H9 (cell line): ENCODE results near the gene MAGED2. TPM values are rescaled to one million over a fixed set of nuclear protein-coding genes. Genes with fewer than 3 reads are reported as not detected.
A peak's percentile ranks its signal among the peaks of the same experiment; 100 is the strongest.

Experiments used
- DNase-seq: peaks from one replicate; pipeline ENCODE4 v3.0.0-alpha.2; 2017
- H2AFZ ChIP-seq: one replicate; pipeline ENCODE4 v1.6.1; 2013; ENCODE audit warnings: mild to moderate bottlenecking, low read length, control low read depth, moderate library complexity
- H2AK5ac ChIP-seq: 2 replicates; pipeline ENCODE4 v1.6.1; 2013; ENCODE audit warnings: low read length, control low read depth, mixed read lengths; ENCODE audit not compliant: insufficient read length
- H2BK120ac ChIP-seq: one replicate; pipeline ENCODE4 v1.6.1; 2013; ENCODE audit warnings: low read depth, mild to moderate bottlenecking, low read length, control low read depth, inconsistent platforms; ENCODE audit not compliant: poor library complexity, severe bottlenecking
- H2BK12ac ChIP-seq: 2 replicates; pipeline ENCODE4 v1.6.1; 2013; ENCODE audit warnings: low read length, control low read depth, mixed read lengths, low read depth; ENCODE audit not compliant: insufficient read length
- H2BK15ac ChIP-seq: 2 replicates; pipeline ENCODE4 v1.6.1; 2013; ENCODE audit warnings: low read depth, low read length, control low read depth
- H2BK20ac ChIP-seq: one replicate; pipeline ENCODE4 v1.6.1; 2013; ENCODE audit warnings: low read depth, mild to moderate bottlenecking, low read length, control low read depth, inconsistent platforms; ENCODE audit not compliant: poor library complexity, severe bottlenecking
- H2BK5ac ChIP-seq: 2 replicates; pipeline ENCODE4 v1.6.1; 2013; ENCODE audit warnings: low read length, control low read depth, mixed read lengths; ENCODE audit not compliant: insufficient read length
- H3K14ac ChIP-seq: 2 replicates; pipeline ENCODE4 v1.6.1; 2013; ENCODE audit warnings: low read length, control low read depth; ENCODE audit not compliant: insufficient read depth
- H3K18ac ChIP-seq: 2 replicates; pipeline ENCODE4 v1.6.1; 2013; ENCODE audit warnings: low read depth, mild to moderate bottlenecking, mixed read lengths, low read length, control low read depth; ENCODE audit not compliant: insufficient read length
- H3K23ac ChIP-seq: 2 replicates; pipeline ENCODE4 v1.6.1; 2013; ENCODE audit warnings: low read length, control low read depth, mixed read lengths, low read depth; ENCODE audit not compliant: insufficient read length
- H3K23me2 ChIP-seq: 2 replicates; pipeline ENCODE4 v1.6.1; 2013; ENCODE audit warnings: low read depth, mild to moderate bottlenecking, mixed read lengths, low read length, control low read depth; ENCODE audit not compliant: insufficient read length, poor library complexity, severe bottlenecking
- H3K27ac ChIP-seq: 2 replicates; pipeline ENCODE4 v1.5.1; 2013; ENCODE audit warnings: low read length, control low read depth, mixed read lengths, low read depth; ENCODE audit not compliant: insufficient read length
- H3K27me3 ChIP-seq: 2 replicates; pipeline ENCODE4 v1.6.1; 2013; ENCODE audit warnings: low read length, control low read depth, inconsistent platforms; ENCODE audit not compliant: insufficient read depth
- H3K4ac ChIP-seq: 2 replicates; pipeline ENCODE4 v1.6.1; 2013; ENCODE audit warnings: low read depth, mild to moderate bottlenecking, control low read depth, inconsistent platforms, low read length, moderate library complexity
- H3K4me1 ChIP-seq: 2 replicates; pipeline ENCODE4 v1.6.1; 2013; ENCODE audit warnings: low read length, control low read depth, inconsistent platforms; ENCODE audit not compliant: insufficient read depth
- H3K4me2 ChIP-seq: 2 replicates; pipeline ENCODE4 v1.6.1; 2013; ENCODE audit warnings: low read length, control low read depth, mixed read lengths; ENCODE audit not compliant: insufficient read length, insufficient read depth
- H3K56ac ChIP-seq: 2 replicates; pipeline ENCODE4 v1.6.1; 2013; ENCODE audit warnings: low read depth, mild to moderate bottlenecking, mixed read lengths, low read length, control low read depth; ENCODE audit not compliant: insufficient read length
- H3K79me1 ChIP-seq: 2 replicates; pipeline ENCODE4 v1.6.1; 2013; ENCODE audit warnings: low read depth, mild to moderate bottlenecking, moderate library complexity, low read length, control low read depth, inconsistent platforms; ENCODE audit not compliant: insufficient read depth, poor library complexity, severe bottlenecking
- H3K79me2 ChIP-seq: 2 replicates; pipeline ENCODE4 v1.6.1; 2013; ENCODE audit warnings: low read length, control low read depth, inconsistent platforms; ENCODE audit not compliant: insufficient read depth
- H3K9ac ChIP-seq: 2 replicates; pipeline ENCODE4 v1.6.1; 2013; ENCODE audit warnings: low read length, control low read depth, mixed read lengths; ENCODE audit not compliant: insufficient read length; ENCODE audit errors: extremely low read depth
- H3K9me3 ChIP-seq: one replicate; pipeline ENCODE4 v1.6.1; 2013; ENCODE audit warnings: low read depth, low read length, inconsistent platforms; ENCODE audit not compliant: control insufficient read depth
- H3T11ph ChIP-seq: one replicate; pipeline ENCODE4 v1.6.1; 2013; ENCODE audit warnings: mild to moderate bottlenecking, low read length, control low read depth, inconsistent platforms
- H4K20me1 ChIP-seq: one replicate; pipeline ENCODE4 v1.6.1; 2013; ENCODE audit not compliant: control insufficient read depth, insufficient read length, insufficient read depth
- H4K5ac ChIP-seq: 2 replicates; pipeline ENCODE4 v1.6.1; 2013; ENCODE audit warnings: low read depth, mild to moderate bottlenecking, mixed read lengths, low read length, control low read depth; ENCODE audit not compliant: insufficient read length
- H4K8ac ChIP-seq: replicated peaks from 2 replicates; pipeline ENCODE4 v1.6.1; 2013; ENCODE audit warnings: low read length, control low read depth, mixed read lengths, low read depth; ENCODE audit not compliant: insufficient read length
- H4K91ac ChIP-seq: 2 replicates; pipeline ENCODE4 v1.6.1; 2013; ENCODE audit warnings: low read depth, mild to moderate bottlenecking, moderate library complexity, mixed read lengths, low read length, control low read depth; ENCODE audit not compliant: insufficient read length
- H3K27ac Mint-ChIP-seq, 3 experiments: 2 replicates in 2 of 3; 3 replicates in 1 of 3; pipeline ENCODE4 v1.8.0; 2020 to 2021; ENCODE audit warnings: mixed read lengths in 3 of 3, mild to moderate bottlenecking in 1 of 3, moderate library complexity in 1 of 3
- H3K27me3 Mint-ChIP-seq: 2 replicates; pipeline ENCODE4 v1.8.0; 2021; ENCODE audit warnings: low read depth, mild to moderate bottlenecking, moderate library complexity, mixed read lengths
- H3K36me3 Mint-ChIP-seq, 3 experiments: 2 replicates in 2 of 3; 3 replicates in 1 of 3; pipeline ENCODE4 v1.8.0; 2020 to 2021; ENCODE audit warnings: low read depth in 3 of 3, mixed read lengths in 3 of 3; ENCODE audit not compliant: insufficient read depth in 1 of 3
- H3K4me1 Mint-ChIP-seq, 2 experiments: 2 replicates each; pipeline ENCODE4 v1.8.0; 2020; ENCODE audit warnings: mixed read lengths in 2 of 2
- H3K4me3 Mint-ChIP-seq, 2 experiments: 2 replicates in 1 of 2; 3 replicates in 1 of 2; pipeline ENCODE4 v1.8.0; 2020 to 2021; ENCODE audit warnings: mild to moderate bottlenecking in 2 of 2, mixed read lengths in 2 of 2, moderate library complexity in 1 of 2
- H3K9me3 Mint-ChIP-seq, 2 experiments: 2 replicates in 1 of 2; 3 replicates in 1 of 2; pipeline ENCODE4 v1.8.0; 2020; ENCODE audit warnings: mild to moderate bottlenecking in 2 of 2, mixed read lengths in 2 of 2, moderate library complexity in 1 of 2
- WGBS: extraction: QIAGEN DNeasy Blood & Tissue Kit; methylation state at CpG from one replicate; pipeline ENCODE4 v1.1.7; 2013; ENCODE audit warnings: missing lambda C conversion rate, low lambda C conversion rate, mixed read lengths; ENCODE audit not compliant: insufficient read length; ENCODE audit errors: extremely low coverage; 5-methylcytosine and 5-hydroxymethylcytosine counted together
- total RNA-seq: library from RNA; stranded (reverse); gene quantifications from 2 replicates; pipeline ENCODE4 v1.2.1, GENCODE V29; 2021
- TF ChIP-seq, protein P1 (sequence below): fragments of 200-600 bp; sonication (generic); conservative IDR thresholded peaks from 3 replicates; pipeline ENCODE4 v1.8.0; 2021; ENCODE audit warnings: antibody characterized with exemption, mild to moderate bottlenecking

The MAGED2 gene
- total RNA-seq, 1 experiment from 2014 or later = 146 TPM

GRCh38 chrX:54825716-54826438, 18.3 kb downstream of the MAGED2 start:
- Histone ChIP-seq H3K79me1 (no peaks in the 10 kb centered on the region), H4K20me1 (no peaks in the 10 kb centered on the region), H3K18ac (no peak overlapping the region), H4K91ac (no peak overlapping the region), H3K79me2 (no peaks in the 10 kb centered on the region), H2BK12ac (no peak overlapping the region), H3K4me2 (no peak overlapping the region), H4K5ac (no peak overlapping the region), H2AFZ (no peak overlapping the region), H3K56ac (no peak overlapping the region), H3K4ac (no peak overlapping the region), H4K8ac (no peak overlapping the region), H3K27me3 (no peaks in the 10 kb centered on the region), H2BK20ac (no peak overlapping the region), H3K9ac (no peak overlapping the region), H3K14ac (no peak overlapping the region), H3K9me3 (peaks cover 31% of the 10 kb centered on the region), H3K27ac (no peak overlapping the region), H2BK5ac (no peak overlapping the region), H2BK120ac (no peak overlapping the region), H2BK15ac (no peak overlapping the region), H3T11ph (no peak overlapping the region), H3K23me2 (no peaks in the 10 kb centered on the region), H3K23ac (no peak overlapping the region), H3K4me1 (no peaks in the 10 kb centered on the region), H2AK5ac (no peak overlapping the region)
- no peak for DNase-seq
- Mint-ChIP-seq H3K27ac (no peak overlapping the region), H3K4me1 (peaks cover 0 to 6% of the 10 kb centered on the region in 2 experiments; a peak in 1 of 4 replicates), H3K36me3 (peaks cover 0 to 8% (median 0%) of the 10 kb centered on the region in 3 experiments; a peak in 3 of 7 replicates), H3K27me3 (peaks cover 5% of the 10 kb centered on the region), H3K9me3 (peaks cover 54 to 59% of the 10 kb centered on the region in 2 experiments), H3K4me3 (no peak overlapping the region; a peak in 1 of 5 replicates)
- no CpG with 5 or more reads among the region's 8 CpGs for WGBS
- TF ChIP-seq, protein P1, sequence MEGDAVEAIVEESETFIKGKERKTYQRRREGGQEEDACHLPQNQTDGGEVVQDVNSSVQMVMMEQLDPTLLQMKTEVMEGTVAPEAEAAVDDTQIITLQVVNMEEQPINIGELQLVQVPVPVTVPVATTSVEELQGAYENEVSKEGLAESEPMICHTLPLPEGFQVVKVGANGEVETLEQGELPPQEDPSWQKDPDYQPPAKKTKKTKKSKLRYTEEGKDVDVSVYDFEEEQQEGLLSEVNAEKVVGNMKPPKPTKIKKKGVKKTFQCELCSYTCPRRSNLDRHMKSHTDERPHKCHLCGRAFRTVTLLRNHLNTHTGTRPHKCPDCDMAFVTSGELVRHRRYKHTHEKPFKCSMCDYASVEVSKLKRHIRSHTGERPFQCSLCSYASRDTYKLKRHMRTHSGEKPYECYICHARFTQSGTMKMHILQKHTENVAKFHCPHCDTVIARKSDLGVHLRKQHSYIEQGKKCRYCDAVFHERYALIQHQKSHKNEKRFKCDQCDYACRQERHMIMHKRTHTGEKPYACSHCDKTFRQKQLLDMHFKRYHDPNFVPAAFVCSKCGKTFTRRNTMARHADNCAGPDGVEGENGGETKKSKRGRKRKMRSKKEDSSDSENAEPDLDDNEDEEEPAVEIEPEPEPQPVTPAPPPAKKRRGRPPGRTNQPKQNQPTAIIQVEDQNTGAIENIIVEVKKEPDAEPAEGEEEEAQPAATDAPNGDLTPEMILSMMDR = peak; percentile 48
